Measurements from ENCODE around the gene RBM18. TPM values are rescaled to one million over a fixed set of nuclear protein-coding genes. Genes with fewer than 3 reads are reported as not detected.

Gene RBM18
- total RNA-seq, 2 donors from 2014 or later = 4.6 to 5.4 TPM

- no peak for DNase-seq
- Histone ChIP-seq H3K27ac (no peak overlapping the region), H3K4me1 (peaks cover 35% of the 10 kb centered on the region), H3K27me3 (peaks cover 0 to 42% of the 10 kb centered on the region in 2 donors), H3K4me3 (no peak overlapping the region), H3K9me3 (no peaks in the 10 kb centered on the region), H3K36me3 (replicated peaks in 1 of 2; ENCODE audit: insufficient read depth in 1 of 2, low read depth in 2 of 2) (no peaks in the 10 kb centered on the region)
- no peak for ATAC-seq
- TF ChIP-seq CTCF (IDR thresholded peaks at IDR 0.05) = no peak
- no peak for TF ChIP-seq POLR2A (IDR thresholded peaks at IDR 0.05)
- WGBS, 2 donors = 8 to 19% methylated on average over 32 to 59 of the region's 59 CpGs
- intact Hi-C loops (cut with DNase I) = no loop called here
Measured at GRCh38 chr9:122226758-122227574, 37.7 kb downstream of the RBM18 start.

GRCh38 chr9:122226142-122226757 is 38.4 kb downstream of the RBM18 start:
- DNase-seq (no peak), ATAC-seq (no peak)
- no peak overlapping the region for H3K27ac ChIP-seq
- TF ChIP-seq POLR2A (IDR thresholded peaks at IDR 0.05) (no peak), CTCF (IDR thresholded peaks at IDR 0.05) (no peak)
- H3K4me1 ChIP-seq = peaks cover 35% of the 10 kb centered on the region
- no peak overlapping the region for H3K4me3 ChIP-seq
- H3K9me3 ChIP-seq = no peaks in the 10 kb centered on the region
- H3K27me3 ChIP-seq = peaks cover 0 to 50% of the 10 kb centered on the region in 2 donors
- H3K36me3 ChIP-seq (replicated peaks in 1 of 2; ENCODE audit: insufficient read depth in 1 of 2, low read depth in 2 of 2) = no peaks in the 10 kb centered on the region
- 3 to 22% methylated on average over 4 to 51 of the region's 51 CpGs for WGBS, 2 donors
- intact Hi-C loops (cut with DNase I) = no loop called here

GRCh38 chr9:122225312-122226141 is 39.1 kb downstream of the RBM18 start:
- no peak for ATAC-seq
- Histone ChIP-seq H3K9me3 (no peaks in the 10 kb centered on the region), H3K27ac (no peak overlapping the region), H3K27me3 (peaks cover 0 to 54% of the 10 kb centered on the region in 2 donors), H3K4me1 (peaks cover 38% of the 10 kb centered on the region), H3K4me3 (no peak overlapping the region), H3K36me3 (replicated peaks in 1 of 2; ENCODE audit: insufficient read depth in 1 of 2, low read depth in 2 of 2) (no peaks in the 10 kb centered on the region)
- 24 to 28% methylated on average over 36 to 46 of the region's 51 CpGs for WGBS, 2 donors
- intact Hi-C loops (cut with DNase I) = no loop called here
- no peak for TF ChIP-seq CTCF (IDR thresholded peaks at IDR 0.05)
- no peak for TF ChIP-seq POLR2A (IDR thresholded peaks at IDR 0.05)
- DNase-seq = no peak

GRCh38 chr9:122223435-122223834 is 41.2 kb downstream of the RBM18 start:
- Histone ChIP-seq H3K4me3 (no peak overlapping the region), H3K27me3 (peaks cover 0 to 57% of the 10 kb centered on the region in 2 donors), H3K9me3 (no peaks in the 10 kb centered on the region), H3K36me3 (replicated peaks in 1 of 2; ENCODE audit: insufficient read depth in 1 of 2, low read depth in 2 of 2) (no peaks in the 10 kb centered on the region), H3K4me1 (peaks cover 48% of the 10 kb centered on the region), H3K27ac (no peak overlapping the region)
- no peak for ATAC-seq
- intact Hi-C loops (cut with DNase I) = no loop called here
- TF ChIP-seq POLR2A (IDR thresholded peaks at IDR 0.05) (no peak), CTCF (IDR thresholded peaks at IDR 0.05) (no peak)
- 69 to 75% methylated on average over 4 to 5 of the region's 5 CpGs for WGBS, 2 donors
- DNase-seq = no peak
